ENCODE results near the gene SV2A. TPM values are rescaled to one million over a fixed set of nuclear protein-coding genes. Genes with fewer than 3 reads are reported as not detected.
A peak's percentile ranks its signal among the peaks of the same experiment; 100 is the strongest.

Gene SV2A
- total RNA-seq, 2 donors from 2014 or later, result 7.5 TPM

DNA sequence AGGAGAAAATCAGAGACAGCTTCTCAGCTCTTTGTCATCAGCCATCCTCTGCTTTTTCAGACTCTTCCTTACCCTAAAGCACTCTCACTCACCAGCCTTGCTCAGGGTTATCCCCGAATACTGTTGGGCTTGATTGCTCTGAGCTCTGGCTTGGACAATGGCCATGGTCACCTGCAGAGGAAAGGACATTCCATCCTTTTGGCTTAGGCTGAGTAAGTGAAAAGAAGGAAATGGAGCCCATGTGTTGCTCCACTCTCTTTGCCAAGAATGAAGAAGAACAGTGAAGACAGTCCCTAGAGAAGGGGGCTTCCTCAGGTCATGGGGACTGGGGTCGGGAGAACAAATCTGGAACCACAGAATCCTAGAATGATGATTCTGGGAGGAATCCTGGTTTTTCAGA is 16.7 kb upstream of the SV2A start:
- DNase-seq (ENCODE audit: low spot score), result no peak
- intact Hi-C loops (cut with DNase I), result no loop called here

DNA sequence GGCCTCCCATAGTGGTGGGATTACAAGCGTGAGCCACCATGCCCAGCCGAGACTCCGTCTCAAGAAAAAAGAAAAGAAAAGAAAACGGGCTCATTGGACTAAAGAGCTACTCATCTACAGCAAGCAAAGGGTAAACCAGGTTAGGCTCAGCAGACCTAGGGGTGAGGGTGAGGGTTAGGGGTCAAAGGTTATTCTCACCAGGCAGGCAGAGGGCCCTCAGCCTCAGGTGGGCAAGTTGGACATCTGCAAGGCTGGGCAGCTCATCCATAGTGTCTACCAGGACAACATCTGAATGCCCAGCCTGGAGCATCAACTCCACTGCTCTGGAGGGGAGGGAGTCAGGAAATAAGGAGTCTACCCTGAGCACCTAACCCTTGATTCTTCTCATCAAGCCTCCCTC is 15.6 kb upstream of the SV2A start:
- no peak for DNase-seq (ENCODE audit: low spot score)
- intact Hi-C loops (cut with DNase I), result no loop called here

- DNase-seq (ENCODE audit: low spot score), result no peak
- intact Hi-C loops (cut with DNase I), result no loop called here
These were observed 14.8 kb upstream of the SV2A start for GRCh38 chr1:149932474-149932873.

DNA sequence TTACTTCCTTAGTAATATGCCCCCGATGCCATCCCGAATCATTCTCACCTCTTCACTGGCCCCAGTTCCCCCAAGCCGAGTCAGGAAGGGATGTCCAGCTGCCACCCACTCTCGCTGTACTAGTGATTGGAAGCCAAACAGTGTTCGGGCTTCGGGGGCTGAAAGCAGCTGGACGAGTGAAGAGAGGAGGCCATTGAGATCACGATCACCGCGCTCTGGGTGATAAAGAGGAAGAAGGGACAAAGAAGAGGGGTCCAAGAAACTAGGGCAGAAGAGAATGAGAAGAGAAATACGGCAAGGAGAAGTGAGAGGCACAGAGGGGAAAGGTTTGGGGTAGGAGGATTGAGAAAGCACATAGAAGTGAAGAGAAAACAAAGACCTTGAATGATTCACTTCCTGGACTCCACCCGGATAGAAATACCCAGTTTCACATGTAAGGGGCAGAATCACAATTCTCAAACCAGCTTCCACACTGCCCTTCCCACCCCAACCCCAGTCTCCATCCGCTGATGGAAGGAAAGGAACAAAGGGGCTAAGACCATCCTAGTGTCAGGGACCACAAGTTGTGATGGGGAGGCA is 13.7 kb upstream of the SV2A start:
- intact Hi-C loops (cut with DNase I), result no loop called here
- no peak for DNase-seq (ENCODE audit: low spot score)

DNA sequence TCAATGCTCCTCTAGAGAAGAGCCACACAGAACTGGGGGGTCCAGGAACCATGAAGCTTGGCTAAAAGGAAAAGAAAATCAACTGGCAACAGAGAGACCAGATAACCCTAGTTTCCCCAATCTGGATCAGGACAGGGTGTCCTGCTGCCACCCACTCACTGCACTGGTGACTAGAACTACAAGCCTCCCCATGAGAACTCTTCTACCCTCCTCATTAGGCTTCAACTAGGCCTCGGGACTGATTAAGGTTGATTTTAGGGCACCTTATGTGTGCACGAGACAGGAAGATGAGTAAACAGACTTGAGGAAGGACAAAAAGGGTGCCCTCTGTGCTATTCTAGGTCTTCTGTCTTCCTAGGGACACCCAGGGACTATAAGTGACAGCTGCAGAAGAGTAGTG is 12.2 kb upstream of the SV2A start:
- intact Hi-C loops (cut with DNase I), result no loop called here
- no peak for DNase-seq (ENCODE audit: low spot score)

DNA sequence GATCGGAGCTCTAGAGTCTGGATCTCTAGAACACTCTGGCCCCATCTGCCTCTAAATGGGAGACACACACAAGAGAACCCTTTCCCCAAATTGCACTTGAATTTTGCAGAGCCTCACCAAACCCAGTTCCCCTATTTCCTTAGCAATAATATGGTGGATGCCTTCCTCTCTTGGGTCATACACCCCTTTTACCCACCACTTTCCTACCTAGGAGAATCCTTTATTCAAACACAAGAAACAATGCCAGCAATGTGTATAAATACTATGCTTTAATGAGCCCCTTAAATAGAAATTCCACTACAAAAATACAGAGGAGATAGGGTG is 10.7 kb upstream of the SV2A start:
- intact Hi-C loops (cut with DNase I), result no loop called here
- DNase-seq (ENCODE audit: low spot score), result no peak

DNA sequence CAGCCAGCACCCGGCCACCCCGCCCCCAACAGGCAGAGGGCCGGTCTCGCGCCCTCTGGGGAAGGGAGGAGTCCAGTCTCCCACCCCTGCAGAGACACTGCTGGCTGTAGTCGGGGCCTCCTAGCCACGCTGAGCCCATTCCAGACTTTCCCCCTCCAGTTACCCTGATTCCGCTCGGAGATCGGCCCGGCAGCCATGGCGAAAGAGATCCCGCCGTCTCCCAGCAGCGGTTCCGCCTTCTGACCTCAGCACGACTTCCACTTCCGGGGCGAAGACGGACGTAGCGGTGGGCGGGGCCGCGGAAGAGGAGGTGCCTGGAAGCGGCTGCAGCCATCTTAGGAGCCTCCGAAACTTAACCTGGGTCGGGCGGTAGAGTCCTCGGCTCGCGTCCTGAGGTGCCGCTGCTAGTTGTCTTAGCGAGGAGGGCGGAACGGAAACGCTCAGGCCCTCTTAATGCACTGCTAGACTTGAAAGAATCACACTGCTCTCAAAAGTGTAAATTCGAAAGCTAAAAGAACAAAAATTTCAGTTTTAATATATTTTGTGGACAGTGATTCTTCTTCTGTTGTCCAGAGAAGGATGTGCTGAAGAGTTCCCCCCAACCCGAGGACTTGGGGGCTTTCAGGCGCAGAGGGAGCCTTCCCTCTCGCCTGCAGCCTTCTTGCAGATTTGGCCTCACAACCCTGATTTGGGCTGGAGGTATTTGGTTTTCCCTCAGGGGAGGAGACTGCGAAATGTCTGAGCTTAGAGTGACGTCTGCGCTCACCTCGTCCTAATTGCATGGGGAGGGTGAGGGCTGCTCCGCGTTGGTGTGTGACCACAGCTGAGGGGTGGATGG is 10.1 kb upstream of the SV2A start, which contains the start of gene SF3B4:
Gene SF3B4 (minus strand): TSS at position 241 of the 838 bp plus-strand sequence. CDS start 44 bp downstream, at position 197.
- intact Hi-C loops (cut with DNase I), result no loop called here

DNA sequence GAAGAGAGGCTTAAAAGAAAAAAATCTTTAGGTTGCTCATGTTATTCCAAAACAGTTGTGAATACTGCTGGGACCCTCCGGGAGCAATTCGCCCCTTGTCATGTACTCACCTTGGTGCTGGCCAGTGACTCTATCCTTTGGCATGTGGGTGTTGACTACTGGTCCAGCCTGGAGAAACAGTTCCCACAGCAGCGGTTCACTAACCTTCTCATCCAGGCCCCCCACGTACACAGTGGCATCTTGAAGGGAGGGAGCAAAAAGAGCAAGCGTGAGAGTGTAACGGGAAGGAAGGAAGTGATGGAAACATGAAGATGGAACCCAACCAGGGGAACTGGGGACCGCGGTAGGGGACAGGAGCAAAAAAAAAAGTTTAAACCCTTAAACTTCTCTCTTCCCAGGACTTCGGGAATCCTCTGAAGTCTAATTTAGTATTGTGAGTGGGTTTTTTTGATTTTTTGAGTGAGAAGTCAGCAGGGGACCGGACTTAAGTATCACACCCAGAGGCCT is 9.5 kb upstream of the SV2A start:
- no peak for DNase-seq (ENCODE audit: low spot score)
- intact Hi-C loops (cut with DNase I), result no loop called here

More for the DNA sequence above, 10.1 kb upstream of the SV2A start, which contains the start of gene SF3B4:
- peak; percentile 99 for DNase-seq (ENCODE audit: low spot score)

DNA sequence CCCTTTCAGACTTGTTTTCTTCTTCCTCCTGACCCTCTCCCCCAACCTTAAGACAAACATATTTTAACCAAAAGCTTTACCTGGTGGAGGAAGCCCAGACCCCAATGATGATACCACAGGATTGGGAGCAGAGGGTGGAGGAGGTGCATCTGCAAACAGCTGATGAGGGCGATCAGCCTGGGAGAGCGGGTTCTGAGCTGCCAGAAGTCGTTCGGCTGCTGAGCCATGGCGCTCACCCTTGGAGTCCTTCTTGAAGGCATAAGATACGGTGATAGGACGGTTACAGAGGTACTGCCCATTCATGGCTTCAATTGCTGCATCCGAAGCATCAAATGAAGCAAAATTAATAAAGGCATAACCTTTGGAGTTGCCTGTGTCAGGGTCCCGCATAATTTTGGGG is 8.7 kb upstream of the SV2A start:
- DNase-seq (ENCODE audit: low spot score), result no peak
- intact Hi-C loops (cut with DNase I), result no loop called here

DNA sequence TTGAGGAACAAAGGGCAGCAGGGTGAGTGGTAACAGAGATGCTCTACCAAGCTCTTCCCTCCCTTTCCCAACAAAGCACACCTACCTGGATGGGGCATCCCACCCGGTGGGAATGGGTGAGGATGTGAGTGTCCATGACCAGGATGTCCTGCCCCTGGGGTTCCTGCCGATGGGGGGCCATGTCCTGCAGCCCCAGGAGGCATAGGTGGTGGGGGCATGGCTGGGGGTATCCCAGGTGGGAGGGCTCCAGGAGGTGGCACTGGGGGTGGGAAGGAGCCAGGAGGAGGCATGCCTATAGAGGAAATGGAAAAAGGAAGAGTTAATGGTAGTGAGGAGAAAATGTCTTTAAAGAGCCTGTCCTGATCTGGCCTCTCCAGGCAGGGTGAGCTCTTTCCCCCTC is 8.1 kb upstream of the SV2A start:
- no peak for DNase-seq (ENCODE audit: low spot score)

GRCh38 chr1:149925345-149925744 is 7.7 kb upstream of the SV2A start:
- intact Hi-C loops (cut with DNase I), result no loop called here
- no peak for DNase-seq (ENCODE audit: low spot score)

More for the DNA sequence above, 8.1 kb upstream of the SV2A start:
- intact Hi-C loops (cut with DNase I), result no loop called here

GRCh38 chr1:149923626-149924025 is 6.0 kb upstream of the SV2A start:
- intact Hi-C loops (cut with DNase I), result no loop called here
- DNase-seq (ENCODE audit: low spot score), result no peak

DNA sequence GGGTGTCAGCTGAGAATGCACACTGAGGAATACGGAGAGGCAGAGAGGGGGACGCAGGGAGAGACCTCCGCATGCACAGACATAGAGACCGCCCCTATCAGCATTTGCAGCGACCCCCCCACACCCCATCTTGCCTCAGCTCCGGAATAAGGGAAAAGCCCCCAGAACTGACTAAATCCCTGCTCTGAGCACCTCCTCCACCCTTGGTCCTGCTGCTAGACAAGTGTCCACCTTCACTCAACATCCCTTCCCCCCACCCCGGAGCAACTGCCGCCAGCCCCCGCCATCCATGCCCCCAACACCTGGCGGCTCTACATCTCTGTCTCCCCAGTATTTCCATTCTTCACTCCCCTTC is 769 bp downstream of the SV2A start:
- DNase-seq (ENCODE audit: low spot score), result no peak
- intact Hi-C loops (cut with DNase I), result no loop called here

DNA sequence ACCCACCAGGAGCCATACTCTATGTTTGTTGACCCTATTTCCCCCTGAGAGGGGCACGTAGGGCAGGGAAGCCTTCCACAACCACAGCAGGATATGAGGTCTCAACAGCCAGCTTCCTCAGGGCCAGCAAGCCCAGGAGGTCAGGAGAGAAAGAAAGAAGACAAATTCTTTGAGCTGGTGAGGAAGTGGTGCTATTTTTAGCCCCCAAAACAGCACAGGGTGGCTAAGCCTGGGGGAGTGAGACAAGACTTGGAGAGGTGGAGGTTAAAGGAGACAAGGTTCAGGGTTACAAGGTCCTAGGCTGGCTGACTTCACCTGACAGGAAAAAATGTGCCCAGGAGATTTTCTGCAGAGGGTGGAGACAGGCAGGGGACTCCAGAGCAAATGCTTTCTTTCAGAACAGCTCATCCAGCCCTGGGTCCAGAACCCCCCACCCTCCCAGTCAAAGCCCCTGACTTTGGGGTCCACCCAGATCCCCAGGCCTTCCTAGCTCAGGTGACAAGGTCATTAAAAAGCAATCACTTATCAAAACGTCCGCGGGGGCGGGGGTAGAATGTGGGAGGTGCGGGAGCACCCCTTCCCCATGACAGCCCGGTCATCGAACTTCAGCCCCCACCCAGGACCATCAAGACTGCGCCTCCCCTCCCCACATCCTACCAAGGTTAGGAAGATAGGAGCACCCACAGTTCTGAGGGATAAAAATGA is 1.3 kb downstream of the SV2A start:
- intact Hi-C loops (cut with DNase I), result no loop called here
- no peak for DNase-seq (ENCODE audit: low spot score)

- no peak for DNase-seq (ENCODE audit: low spot score)
- intact Hi-C loops (cut with DNase I), result no loop called here
These were observed 2.0 kb downstream of the SV2A start for GRCh38 chr1:149915429-149916192.

- intact Hi-C loops (cut with DNase I), result no loop called here
These were observed 3.1 kb downstream of the SV2A start for GRCh38 chr1:149914545-149914944.

GRCh38 chr1:149906570-149907075 is 11.0 kb downstream of the SV2A start:
- DNase-seq (ENCODE audit: low spot score), result no peak
- intact Hi-C loops (cut with DNase I), result no loop called here

More at GRCh38 chr1:149914545-149914944, 3.1 kb downstream of the SV2A start:
- no peak for DNase-seq (ENCODE audit: low spot score)

DNA sequence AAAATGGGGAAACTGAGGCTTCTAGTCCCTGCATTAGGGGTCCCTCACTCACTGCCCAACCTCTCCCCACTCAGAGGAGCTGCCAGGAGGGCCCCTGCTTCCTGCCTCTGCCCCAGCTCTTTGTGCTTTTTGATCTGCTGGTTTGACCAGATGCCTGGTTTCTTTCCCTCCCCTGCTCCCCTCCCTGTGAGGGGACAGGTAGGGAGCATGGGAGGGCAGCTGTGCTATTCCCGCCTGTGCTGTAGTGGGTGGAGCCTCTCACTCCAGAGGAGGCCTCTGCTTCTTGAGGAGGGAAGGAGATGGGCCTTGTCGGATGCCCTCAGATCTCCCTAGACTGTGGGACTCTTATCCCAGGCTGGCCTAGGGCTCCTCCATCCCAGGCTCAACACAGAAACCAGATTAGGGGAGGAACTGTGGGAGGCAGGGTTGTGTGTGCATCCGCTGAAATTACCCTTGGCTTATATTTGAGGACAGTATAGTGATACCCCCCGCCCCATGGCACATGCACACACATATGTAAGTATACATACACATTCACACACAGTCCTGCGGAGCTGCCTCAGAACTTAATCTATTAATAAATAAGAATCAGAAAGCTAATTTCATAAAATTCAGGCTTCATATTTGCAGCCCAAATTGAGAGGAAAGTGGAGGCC is 13.7 kb downstream of the SV2A start:
- intact Hi-C loops (cut with DNase I), result no loop called here
- DNase-seq (ENCODE audit: low spot score), result no peak

Data from posterior vena cava (tissue), 2 donors.